Endothelial cell of umbilical vein (primary cell): ENCODE measurements around the gene FXYD7.

Experiments used
- CTCF ChIP-seq, 2 donors: IDR thresholded peaks; 1 replicate in 1 of 2; 2 replicates in 1 of 2; pipeline ENCODE4 v1.5.1; 2011; ENCODE audit warnings: low read length in 2 of 2, mild to moderate bottlenecking in 2 of 2, moderate library complexity in 2 of 2, control low read depth in 1 of 2, inconsistent platforms in 1 of 2, low read depth in 1 of 2; ENCODE audit not compliant: insufficient read depth in 1 of 2; ENCODE audit errors: extremely low read depth in 1 of 2
- POLR2A ChIP-seq: IDR thresholded peaks from 2 replicates; pipeline ENCODE4 v1.6.1; 2012; ENCODE audit warnings: low read depth, mild to moderate bottlenecking, control low read depth, low read length
- POLR2AphosphoS5 ChIP-seq: IDR thresholded peaks from 2 replicates; pipeline ENCODE4 v1.6.1; 2012; ENCODE audit warnings: low read depth, mild to moderate bottlenecking, control low read depth, low read length, moderate library complexity; ENCODE audit not compliant: insufficient read depth

GRCh38 chr19:35150445-35150844, 7.4 kb downstream of the FXYD7 start:
- no peak for TF ChIP-seq CTCF (IDR thresholded peaks at IDR 0.05; ENCODE audit: extremely low read depth in 1 of 2, insufficient read depth in 1 of 2, low read depth in 1 of 2, low read length in 2 of 2)
- TF ChIP-seq POLR2AphosphoS5 = no peak
- TF ChIP-seq POLR2A = no peak
